ENCODE results near the gene UCK2. TPM values are rescaled to one million over a fixed set of nuclear protein-coding genes. Genes with fewer than 3 reads are reported as not detected.

UCK2 gene
- total RNA-seq, 1 donor from 2014 or later, result 92.7 TPM

GRCh38 chr1:165945911-165946310, 118.5 kb downstream of the UCK2 start:
- Histone ChIP-seq H3K27me3 (ENCODE audit: control insufficient read depth, insufficient read depth, low read length) (no peaks in the 10 kb centered on the region), H3K4me3 (ENCODE audit: low read depth, low read length) (no peak overlapping the region), H3K36me3 (ENCODE audit: control insufficient read depth, insufficient read depth, low read length) (no peaks in the 10 kb centered on the region)
- DNase-seq (ENCODE audit: low read depth), result no peak
- FAIRE-seq, result no peak
- TF ChIP-seq CTCF (IDR thresholded peaks at IDR 0.05; ENCODE audit: insufficient read depth, low read length, severe bottlenecking), result no peak

GRCh38 chr1:165947797-165948455, 120.5 kb downstream of the UCK2 start:
- TF ChIP-seq CTCF (IDR thresholded peaks at IDR 0.05; ENCODE audit: insufficient read depth, low read length, severe bottlenecking), result no peak
- Histone ChIP-seq H3K36me3 (ENCODE audit: control insufficient read depth, insufficient read depth, low read length) (no peaks in the 10 kb centered on the region), H3K4me3 (ENCODE audit: low read depth, low read length) (no peak overlapping the region), H3K27me3 (ENCODE audit: control insufficient read depth, insufficient read depth, low read length) (no peaks in the 10 kb centered on the region)
- no peak for FAIRE-seq
- no peak for DNase-seq (ENCODE audit: low read depth)

- DNase-seq (ENCODE audit: low read depth), result no peak
- TF ChIP-seq CTCF (IDR thresholded peaks at IDR 0.05; ENCODE audit: insufficient read depth, low read length, severe bottlenecking), result no peak
- Histone ChIP-seq H3K36me3 (ENCODE audit: control insufficient read depth, insufficient read depth, low read length) (no peaks in the 10 kb centered on the region), H3K27me3 (ENCODE audit: control insufficient read depth, insufficient read depth, low read length) (no peaks in the 10 kb centered on the region), H3K4me3 (ENCODE audit: low read depth, low read length) (no peak overlapping the region)
- no peak for FAIRE-seq
Observed at GRCh38 chr1:165949335-165950130, 122.1 kb downstream of the UCK2 start.

GRCh38 chr1:165954940-165955339, 127.5 kb downstream of the UCK2 start:
- FAIRE-seq, result no peak
- Histone ChIP-seq H3K27me3 (ENCODE audit: control insufficient read depth, insufficient read depth, low read length) (no peaks in the 10 kb centered on the region), H3K4me3 (ENCODE audit: low read depth, low read length) (no peak overlapping the region), H3K36me3 (ENCODE audit: control insufficient read depth, insufficient read depth, low read length) (no peaks in the 10 kb centered on the region)
- no peak for DNase-seq (ENCODE audit: low read depth)
- no peak for TF ChIP-seq CTCF (IDR thresholded peaks at IDR 0.05; ENCODE audit: insufficient read depth, low read length, severe bottlenecking)

GRCh38 chr1:165958306-165958705, 130.9 kb downstream of the UCK2 start:
- FAIRE-seq (no peak), DNase-seq (ENCODE audit: low read depth) (no peak)
- TF ChIP-seq CTCF (IDR thresholded peaks at IDR 0.05; ENCODE audit: insufficient read depth, low read length, severe bottlenecking), result no peak
- no peak overlapping the region for H3K4me3 ChIP-seq (ENCODE audit: low read depth, low read length)
- no peaks in the 10 kb centered on the region for H3K27me3 ChIP-seq (ENCODE audit: control insufficient read depth, insufficient read depth, low read length)
- H3K36me3 ChIP-seq (ENCODE audit: control insufficient read depth, insufficient read depth, low read length), result no peaks in the 10 kb centered on the region
